H1 (cell line): ENCODE measurements around the gene RNF128. TPM values are rescaled to one million over a fixed set of nuclear protein-coding genes. Genes with fewer than 3 reads are reported as not detected.

Experiments used
- CHD1 ChIP-seq: IDR thresholded peaks from 2 replicates; pipeline ENCODE4 v1.6.1; 2012; ENCODE audit warnings: low read depth, low read length, improper control_type of control experiment
- CHD2 ChIP-seq: IDR thresholded peaks from 2 replicates; pipeline ENCODE4 v1.6.1; 2012; ENCODE audit warnings: low read length, improper control_type of control experiment
- JUND ChIP-seq: IDR thresholded peaks from 2 replicates; pipeline ENCODE4 v1.6.1; 2011; ENCODE audit warnings: mild to moderate bottlenecking, improper control_type of control experiment, low read length
- KDM4A ChIP-seq: IDR thresholded peaks from one replicate; pipeline ENCODE4 v1.7.1; 2012; ENCODE audit warnings: low read depth, mild to moderate bottlenecking, moderate library complexity, low read length, inconsistent platforms; ENCODE audit not compliant: severe bottlenecking
- PHF8 ChIP-seq: fragments of 200-600 bp; sonication (generic); conservative IDR thresholded peaks from 2 replicates; pipeline ENCODE4 v1.7.1; 2012; ENCODE audit warnings: low read depth, mild to moderate bottlenecking, inconsistent platforms, low read length, moderate library complexity
- RAD21 ChIP-seq, 2 experiments: IDR thresholded peaks in 1 of 2; conservative IDR thresholded peaks in 1 of 2; 2 replicates each; pipeline ENCODE4 v1.6.1; 2011; ENCODE audit warnings: low read depth in 2 of 2, low read length in 2 of 2, improper control_type of control experiment in 1 of 2, inconsistent platforms in 1 of 2, mild to moderate bottlenecking in 1 of 2, moderate library complexity in 1 of 2
- RXRA ChIP-seq: IDR thresholded peaks from 2 replicates; pipeline ENCODE4 v1.6.1; 2011; ENCODE audit warnings: low read depth, mild to moderate bottlenecking, low read length, moderate library complexity; ENCODE audit not compliant: insufficient read depth
- TAF1 ChIP-seq: IDR thresholded peaks from 2 replicates; pipeline ENCODE4 v1.6.1; 2011; ENCODE audit warnings: mild to moderate bottlenecking, low read depth, low read length
- TAF7 ChIP-seq: optimal IDR thresholded peaks from 2 replicates; pipeline ENCODE3; 2011; ENCODE audit warnings: low read depth, mild to moderate bottlenecking, inconsistent platforms, low read length, moderate library complexity, borderline replicate concordance
- TCF12 ChIP-seq: IDR thresholded peaks from 2 replicates; pipeline ENCODE4 v1.6.1; 2011; ENCODE audit warnings: low read depth, mild to moderate bottlenecking, low read length
- polyA plus RNA-seq, 7 experiments: library from polyadenylated mRNA; depleted of rRNA in 3 of 7; stranded (reverse) in 5 of 7; unstranded in 2 of 7; fragments of >200 nt in 5 of 7; fragments of 200-250 nt in 2 of 7; gene quantifications; 1 replicate in 5 of 7; 2 replicates in 1 of 7; 4 replicates in 1 of 7; pipeline versions ENCODE4 v1.2.1 to v1.2.3, GENCODE V29; 2011 to 2013; ENCODE audit warnings: missing spikeins in 2 of 7, mixed read lengths in 2 of 7
- total RNA-seq: library from RNA; stranded (reverse); fragmentation: NEBNext Ultra II Directional; extraction: Animal tissue kit (Norgen Biotek cat#: 25700); gene quantifications from 2 replicates; pipeline ENCODE4 v1.2.1, GENCODE V29; 2021
- TF ChIP-seq, protein P1 (sequence below): fragments of 300-600 bp; sonication (generic); IDR thresholded peaks from 2 replicates; pipeline ENCODE4 v1.7.1; 2012; ENCODE audit warnings: low read length, moderate library complexity, mild to moderate bottlenecking, inconsistent platforms; ENCODE audit not compliant: insufficient replicate concordance

The RNF128 gene
- total and polyA plus RNA-seq, 2 of the 8 experiments (the other 6 are each of a cell fraction or from before 2014, with no cell fraction given), result 0.74 to 2.0 TPM

DNA sequence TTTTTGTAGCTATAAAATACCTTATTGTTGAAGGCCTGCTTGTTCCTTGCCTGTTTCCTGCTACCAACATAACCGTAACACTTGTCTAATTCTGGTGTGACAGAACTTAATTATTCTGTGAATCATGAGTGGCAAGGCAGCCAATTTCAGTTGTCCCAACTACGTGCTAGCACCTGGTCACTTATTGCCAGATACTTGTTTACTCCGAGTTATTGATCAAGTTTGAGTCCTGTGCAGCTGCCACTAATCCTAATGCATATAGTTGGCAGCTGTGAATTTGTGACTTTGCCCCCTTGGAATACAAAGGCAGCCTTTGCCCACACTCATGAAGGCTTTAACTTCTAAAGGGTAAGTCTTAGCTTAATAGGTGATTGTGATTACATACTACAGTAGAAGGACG lies 7.8 kb upstream of the RNF128 start (continued):
- TF ChIP-seq, protein P1, sequence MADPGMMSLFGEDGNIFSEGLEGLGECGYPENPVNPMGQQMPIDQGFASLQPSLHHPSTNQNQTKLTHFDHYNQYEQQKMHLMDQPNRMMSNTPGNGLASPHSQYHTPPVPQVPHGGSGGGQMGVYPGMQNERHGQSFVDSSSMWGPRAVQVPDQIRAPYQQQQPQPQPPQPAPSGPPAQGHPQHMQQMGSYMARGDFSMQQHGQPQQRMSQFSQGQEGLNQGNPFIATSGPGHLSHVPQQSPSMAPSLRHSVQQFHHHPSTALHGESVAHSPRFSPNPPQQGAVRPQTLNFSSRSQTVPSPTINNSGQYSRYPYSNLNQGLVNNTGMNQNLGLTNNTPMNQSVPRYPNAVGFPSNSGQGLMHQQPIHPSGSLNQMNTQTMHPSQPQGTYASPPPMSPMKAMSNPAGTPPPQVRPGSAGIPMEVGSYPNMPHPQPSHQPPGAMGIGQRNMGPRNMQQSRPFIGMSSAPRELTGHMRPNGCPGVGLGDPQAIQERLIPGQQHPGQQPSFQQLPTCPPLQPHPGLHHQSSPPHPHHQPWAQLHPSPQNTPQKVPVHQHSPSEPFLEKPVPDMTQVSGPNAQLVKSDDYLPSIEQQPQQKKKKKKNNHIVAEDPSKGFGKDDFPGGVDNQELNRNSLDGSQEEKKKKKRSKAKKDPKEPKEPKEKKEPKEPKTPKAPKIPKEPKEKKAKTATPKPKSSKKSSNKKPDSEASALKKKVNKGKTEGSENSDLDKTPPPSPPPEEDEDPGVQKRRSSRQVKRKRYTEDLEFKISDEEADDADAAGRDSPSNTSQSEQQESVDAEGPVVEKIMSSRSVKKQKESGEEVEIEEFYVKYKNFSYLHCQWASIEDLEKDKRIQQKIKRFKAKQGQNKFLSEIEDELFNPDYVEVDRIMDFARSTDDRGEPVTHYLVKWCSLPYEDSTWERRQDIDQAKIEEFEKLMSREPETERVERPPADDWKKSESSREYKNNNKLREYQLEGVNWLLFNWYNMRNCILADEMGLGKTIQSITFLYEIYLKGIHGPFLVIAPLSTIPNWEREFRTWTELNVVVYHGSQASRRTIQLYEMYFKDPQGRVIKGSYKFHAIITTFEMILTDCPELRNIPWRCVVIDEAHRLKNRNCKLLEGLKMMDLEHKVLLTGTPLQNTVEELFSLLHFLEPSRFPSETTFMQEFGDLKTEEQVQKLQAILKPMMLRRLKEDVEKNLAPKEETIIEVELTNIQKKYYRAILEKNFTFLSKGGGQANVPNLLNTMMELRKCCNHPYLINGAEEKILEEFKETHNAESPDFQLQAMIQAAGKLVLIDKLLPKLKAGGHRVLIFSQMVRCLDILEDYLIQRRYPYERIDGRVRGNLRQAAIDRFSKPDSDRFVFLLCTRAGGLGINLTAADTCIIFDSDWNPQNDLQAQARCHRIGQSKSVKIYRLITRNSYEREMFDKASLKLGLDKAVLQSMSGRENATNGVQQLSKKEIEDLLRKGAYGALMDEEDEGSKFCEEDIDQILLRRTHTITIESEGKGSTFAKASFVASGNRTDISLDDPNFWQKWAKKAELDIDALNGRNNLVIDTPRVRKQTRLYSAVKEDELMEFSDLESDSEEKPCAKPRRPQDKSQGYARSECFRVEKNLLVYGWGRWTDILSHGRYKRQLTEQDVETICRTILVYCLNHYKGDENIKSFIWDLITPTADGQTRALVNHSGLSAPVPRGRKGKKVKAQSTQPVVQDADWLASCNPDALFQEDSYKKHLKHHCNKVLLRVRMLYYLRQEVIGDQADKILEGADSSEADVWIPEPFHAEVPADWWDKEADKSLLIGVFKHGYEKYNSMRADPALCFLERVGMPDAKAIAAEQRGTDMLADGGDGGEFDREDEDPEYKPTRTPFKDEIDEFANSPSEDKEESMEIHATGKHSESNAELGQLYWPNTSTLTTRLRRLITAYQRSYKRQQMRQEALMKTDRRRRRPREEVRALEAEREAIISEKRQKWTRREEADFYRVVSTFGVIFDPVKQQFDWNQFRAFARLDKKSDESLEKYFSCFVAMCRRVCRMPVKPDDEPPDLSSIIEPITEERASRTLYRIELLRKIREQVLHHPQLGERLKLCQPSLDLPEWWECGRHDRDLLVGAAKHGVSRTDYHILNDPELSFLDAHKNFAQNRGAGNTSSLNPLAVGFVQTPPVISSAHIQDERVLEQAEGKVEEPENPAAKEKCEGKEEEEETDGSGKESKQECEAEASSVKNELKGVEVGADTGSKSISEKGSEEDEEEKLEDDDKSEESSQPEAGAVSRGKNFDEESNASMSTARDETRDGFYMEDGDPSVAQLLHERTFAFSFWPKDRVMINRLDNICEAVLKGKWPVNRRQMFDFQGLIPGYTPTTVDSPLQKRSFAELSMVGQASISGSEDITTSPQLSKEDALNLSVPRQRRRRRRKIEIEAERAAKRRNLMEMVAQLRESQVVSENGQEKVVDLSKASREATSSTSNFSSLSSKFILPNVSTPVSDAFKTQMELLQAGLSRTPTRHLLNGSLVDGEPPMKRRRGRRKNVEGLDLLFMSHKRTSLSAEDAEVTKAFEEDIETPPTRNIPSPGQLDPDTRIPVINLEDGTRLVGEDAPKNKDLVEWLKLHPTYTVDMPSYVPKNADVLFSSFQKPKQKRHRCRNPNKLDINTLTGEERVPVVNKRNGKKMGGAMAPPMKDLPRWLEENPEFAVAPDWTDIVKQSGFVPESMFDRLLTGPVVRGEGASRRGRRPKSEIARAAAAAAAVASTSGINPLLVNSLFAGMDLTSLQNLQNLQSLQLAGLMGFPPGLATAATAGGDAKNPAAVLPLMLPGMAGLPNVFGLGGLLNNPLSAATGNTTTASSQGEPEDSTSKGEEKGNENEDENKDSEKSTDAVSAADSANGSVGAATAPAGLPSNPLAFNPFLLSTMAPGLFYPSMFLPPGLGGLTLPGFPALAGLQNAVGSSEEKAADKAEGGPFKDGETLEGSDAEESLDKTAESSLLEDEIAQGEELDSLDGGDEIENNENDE, result no peak
- no peak for TF ChIP-seq PHF8
- no peak for TF ChIP-seq RAD21 (IDR thresholded peaks at IDR 0.05 in 1 of 2, conservative IDR thresholded peaks at IDR 0.05 in 1 of 2; ENCODE audit: low read depth in 2 of 2, low read length in 2 of 2)
- no peak for TF ChIP-seq KDM4A
- TF ChIP-seq TCF12, result no peak
- no peak for TF ChIP-seq JUND
- TF ChIP-seq TAF7, result no peak
- TF ChIP-seq CHD2, result no peak
- no peak for TF ChIP-seq CHD1
- no peak for TF ChIP-seq RXRA
- TF ChIP-seq TAF1, result no peak
